Uterus (tissue), 2 donors: ENCODE measurements around the gene C2orf69.

Source experiments
- CTCF ChIP-seq, 4 experiments: fragments of 200-600 bp in 2 of 4; fragments of 450-650 bp in 2 of 4; sonication (generic) in 2 of 4; IDR thresholded peaks; one replicate each; pipeline ENCODE4 v1.5.1; 2016 to 2019; ENCODE audit warnings: antibody characterized with exemption in 4 of 4, mild to moderate bottlenecking in 2 of 4, moderate library complexity in 1 of 4
- POLR2A ChIP-seq, 2 donors: fragments of 450-650 bp; IDR thresholded peaks; one replicate each; pipeline ENCODE4 v1.6.1; 2016; ENCODE audit warnings: antibody characterized with exemption in 2 of 2, mild to moderate bottlenecking in 1 of 2, moderate library complexity in 1 of 2

DNA sequence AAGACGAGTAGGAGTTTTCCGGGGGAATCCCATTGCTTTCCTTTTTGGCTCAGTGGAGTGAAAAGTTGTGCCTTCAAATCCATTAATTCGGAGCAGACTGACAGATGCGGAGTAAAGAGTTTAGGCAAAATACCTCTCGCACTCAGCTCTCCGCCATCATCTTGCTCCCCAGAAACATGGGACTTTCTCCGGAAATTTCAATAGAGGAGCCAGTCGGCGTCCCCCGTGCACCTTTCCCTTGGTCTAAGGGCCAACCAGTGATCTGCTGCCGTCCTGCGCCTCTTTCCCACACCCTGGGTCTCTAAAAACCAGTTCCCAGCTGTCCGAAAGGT lies 43.9 kb downstream of the C2orf69 start:
- TF ChIP-seq CTCF (IDR thresholded peaks at IDR 0.05) (no peak), POLR2A (IDR thresholded peaks at IDR 0.05) (no peak)
